CD4-positive, alpha-beta T cell treated with Interferon alpha-2 for 1 hour (primary cell): Measurements from ENCODE around the gene FHIT.
"Not testable (repeated sequence)": the region's sequence is repeated elsewhere in the genome, so short reads cannot be mapped to it uniquely, and the experiment has no call there.

ENCODE experiments used
- DNase-seq, 2 donors: peaks; one replicate each; pipeline ENCODE4 v3.0.0-alpha.2; 2020 to 2022

Gene FHIT

GRCh38 chr3:59946401-59946800 is 1304.9 kb downstream of the FHIT start:
- DNase-seq: no peak

GRCh38 chr3:59940718-59941117 is 1310.5 kb downstream of the FHIT start:
- DNase-seq: no peak

- DNase-seq: no peak
Measured at GRCh38 chr3:59939826-59940426, 1311.3 kb downstream of the FHIT start.

GRCh38 chr3:59938828-59939227 is 1312.4 kb downstream of the FHIT start:
- no peak for DNase-seq

GRCh38 chr3:59937201-59937600 is 1314.1 kb downstream of the FHIT start:
- DNase-seq: no peak

GRCh38 chr3:59936472-59936871 is 1314.8 kb downstream of the FHIT start:
- no peak for DNase-seq

- DNase-seq: no peak
Measured at GRCh38 chr3:59935025-59935424, 1316.2 kb downstream of the FHIT start.

- not testable (repeated sequence) for DNase-seq
Measured at GRCh38 chr3:59934560-59934959, 1316.7 kb downstream of the FHIT start.

GRCh38 chr3:59930170-59930569 is 1321.1 kb downstream of the FHIT start:
- DNase-seq: no peak

GRCh38 chr3:59927056-59927455 is 1324.2 kb downstream of the FHIT start:
- no peak for DNase-seq

- no peak for DNase-seq
Measured at GRCh38 chr3:59925946-59926345, 1325.3 kb downstream of the FHIT start.

GRCh38 chr3:59922192-59922591 is 1329.1 kb downstream of the FHIT start:
- DNase-seq: no peak

- DNase-seq: no peak
Measured at GRCh38 chr3:59920822-59921221, 1330.4 kb downstream of the FHIT start.

GRCh38 chr3:59919586-59919985 is 1331.7 kb downstream of the FHIT start:
- DNase-seq: no peak

GRCh38 chr3:59914251-59914650 is 1337.0 kb downstream of the FHIT start:
- no peak for DNase-seq

GRCh38 chr3:59913645-59914044 is 1337.6 kb downstream of the FHIT start:
- no peak for DNase-seq

- DNase-seq: no peak
Measured at GRCh38 chr3:59908701-59909100, 1342.6 kb downstream of the FHIT start.

GRCh38 chr3:59908280-59908679 is 1343.0 kb downstream of the FHIT start:
- no peak for DNase-seq

- DNase-seq: no peak
Measured at GRCh38 chr3:59904296-59904695, 1347.0 kb downstream of the FHIT start.

- DNase-seq: no peak
Measured at GRCh38 chr3:59899061-59899460, 1352.2 kb downstream of the FHIT start.

- DNase-seq: no peak
Measured at GRCh38 chr3:59895972-59896371, 1355.3 kb downstream of the FHIT start.

GRCh38 chr3:59894425-59895121 is 1356.7 kb downstream of the FHIT start:
- DNase-seq: no peak

- no peak for DNase-seq
Measured at GRCh38 chr3:59890639-59891038, 1360.6 kb downstream of the FHIT start.

GRCh38 chr3:59886790-59887189 is 1364.5 kb downstream of the FHIT start:
- no peak for DNase-seq

GRCh38 chr3:59885899-59886400 is 1365.3 kb downstream of the FHIT start:
- no peak for DNase-seq
